ENCODE measurements around the gene ATP2B1. TPM values are rescaled to one million over a fixed set of nuclear protein-coding genes. Genes with fewer than 3 reads are reported as not detected.
"Not testable (repeated sequence)": the region's sequence is repeated elsewhere in the genome, so short reads cannot be mapped to it uniquely, and the experiment has no call there.

ATP2B1 gene
- 56.8 and 158 TPM in 2 replicates for total RNA-seq (ENCODE audit: low replicate concordance)

DNA sequence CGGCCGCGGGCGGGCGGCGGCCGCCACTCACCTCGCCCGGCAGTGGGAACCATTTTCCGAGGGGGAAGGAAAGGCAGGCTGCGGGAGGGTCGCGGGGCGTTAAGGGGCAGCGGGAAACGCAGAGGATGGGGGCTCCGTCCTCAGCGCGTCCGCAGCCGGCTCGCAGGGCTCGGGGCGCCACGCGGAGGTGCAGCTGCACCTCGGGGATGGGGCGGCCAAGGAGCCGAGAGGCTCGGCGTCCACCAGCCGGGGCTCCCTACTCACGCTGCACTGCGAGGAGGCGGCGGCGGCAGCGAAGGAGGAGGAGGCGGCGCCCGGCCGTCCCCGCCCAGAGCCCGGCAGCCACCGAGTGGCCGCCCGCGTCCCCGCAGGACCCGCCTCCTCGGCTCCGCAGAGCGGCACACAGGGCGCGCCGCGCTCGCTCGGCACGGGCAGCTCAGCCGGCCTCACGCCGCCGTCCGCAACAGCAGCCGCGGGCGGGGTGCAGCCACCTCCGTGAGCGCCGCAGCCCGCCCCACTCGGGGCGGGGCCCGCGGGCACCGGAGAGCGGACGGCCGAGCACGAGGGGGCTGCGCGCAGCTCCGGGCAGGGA, at the start of gene ATP2B1:
Gene ATP2B1 (minus strand): TSS at position 274 of the 592 bp plus-strand sequence. CDS start 52,952 bp downstream, outside the sequence.
- TF ChIP-seq, protein P1, sequence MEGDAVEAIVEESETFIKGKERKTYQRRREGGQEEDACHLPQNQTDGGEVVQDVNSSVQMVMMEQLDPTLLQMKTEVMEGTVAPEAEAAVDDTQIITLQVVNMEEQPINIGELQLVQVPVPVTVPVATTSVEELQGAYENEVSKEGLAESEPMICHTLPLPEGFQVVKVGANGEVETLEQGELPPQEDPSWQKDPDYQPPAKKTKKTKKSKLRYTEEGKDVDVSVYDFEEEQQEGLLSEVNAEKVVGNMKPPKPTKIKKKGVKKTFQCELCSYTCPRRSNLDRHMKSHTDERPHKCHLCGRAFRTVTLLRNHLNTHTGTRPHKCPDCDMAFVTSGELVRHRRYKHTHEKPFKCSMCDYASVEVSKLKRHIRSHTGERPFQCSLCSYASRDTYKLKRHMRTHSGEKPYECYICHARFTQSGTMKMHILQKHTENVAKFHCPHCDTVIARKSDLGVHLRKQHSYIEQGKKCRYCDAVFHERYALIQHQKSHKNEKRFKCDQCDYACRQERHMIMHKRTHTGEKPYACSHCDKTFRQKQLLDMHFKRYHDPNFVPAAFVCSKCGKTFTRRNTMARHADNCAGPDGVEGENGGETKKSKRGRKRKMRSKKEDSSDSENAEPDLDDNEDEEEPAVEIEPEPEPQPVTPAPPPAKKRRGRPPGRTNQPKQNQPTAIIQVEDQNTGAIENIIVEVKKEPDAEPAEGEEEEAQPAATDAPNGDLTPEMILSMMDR (IDR thresholded peaks at IDR 0.05; ENCODE audit: insufficient read depth, low read length): peak; percentile 13
- DNase-seq (ENCODE audit: low read depth): peak; percentile 77
- H3K4me3 ChIP-seq (ENCODE audit: low read depth, low read length): peak within 1 kb of the TSS; percentile 87

DNA sequence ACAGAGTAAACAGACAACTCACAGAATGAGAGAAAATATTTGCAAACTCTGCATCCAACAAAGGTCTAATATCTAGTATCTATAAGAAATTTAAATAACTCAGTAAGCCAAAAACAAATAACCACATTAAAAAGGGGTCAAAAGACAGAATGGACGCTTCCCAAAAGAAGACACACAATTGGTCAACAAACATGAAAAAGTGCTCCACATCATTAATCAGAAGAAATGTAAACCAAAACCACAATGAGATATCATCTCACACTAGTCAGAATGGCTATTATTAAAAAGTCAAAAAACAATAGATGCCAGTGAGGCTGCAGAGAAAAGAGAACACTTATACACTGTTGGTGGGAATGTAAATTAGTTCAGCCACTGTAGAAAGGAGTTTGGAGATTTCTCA, 49.3 kb upstream of the ATP2B1 start:
- not testable (repeated sequence) for DNase-seq (ENCODE audit: low read depth); H3K4me3 ChIP-seq (ENCODE audit: low read depth, low read length)

DNA sequence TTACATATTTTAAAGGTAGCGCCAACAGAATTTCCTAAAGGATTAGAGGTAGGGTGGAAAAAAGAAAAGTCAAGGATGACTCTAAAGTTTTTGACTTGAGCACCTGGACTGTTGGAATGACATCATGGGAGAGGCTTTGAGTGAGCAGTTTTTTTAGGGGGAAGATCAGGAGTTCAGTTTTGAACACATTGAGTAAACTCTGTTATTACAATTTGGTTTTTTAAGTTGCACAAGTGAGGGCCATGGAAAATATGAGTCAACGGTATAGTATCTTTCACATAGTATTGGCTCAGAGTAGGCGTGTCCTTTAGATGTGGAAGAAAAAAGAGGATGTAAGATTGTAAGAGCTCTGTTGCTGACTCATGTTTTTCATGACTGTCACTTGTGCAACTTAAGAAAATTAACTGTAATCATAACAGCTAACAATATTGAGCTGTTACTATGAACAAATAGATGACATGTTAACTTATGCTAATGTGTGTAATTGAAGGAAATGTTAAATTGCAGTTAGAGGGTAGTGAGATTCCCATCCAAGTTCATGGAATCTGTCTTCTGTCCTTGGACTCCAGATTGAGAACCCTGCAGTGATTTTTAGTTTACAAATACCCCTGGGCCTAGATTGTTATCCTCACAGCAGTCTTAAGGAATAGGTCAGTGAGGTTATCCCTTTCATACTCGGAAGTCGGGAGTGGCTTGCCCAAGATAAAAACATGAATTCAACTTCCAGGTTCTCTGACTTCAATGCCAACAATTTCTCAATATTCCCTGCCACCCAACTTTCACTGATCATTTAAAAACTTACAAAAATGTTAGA, 48.2 kb upstream of the ATP2B1 start:
- TF ChIP-seq, protein P1 (IDR thresholded peaks at IDR 0.05; ENCODE audit: insufficient read depth, low read length): no peak
- peak; percentile 99 for DNase-seq (ENCODE audit: low read depth)

DNA sequence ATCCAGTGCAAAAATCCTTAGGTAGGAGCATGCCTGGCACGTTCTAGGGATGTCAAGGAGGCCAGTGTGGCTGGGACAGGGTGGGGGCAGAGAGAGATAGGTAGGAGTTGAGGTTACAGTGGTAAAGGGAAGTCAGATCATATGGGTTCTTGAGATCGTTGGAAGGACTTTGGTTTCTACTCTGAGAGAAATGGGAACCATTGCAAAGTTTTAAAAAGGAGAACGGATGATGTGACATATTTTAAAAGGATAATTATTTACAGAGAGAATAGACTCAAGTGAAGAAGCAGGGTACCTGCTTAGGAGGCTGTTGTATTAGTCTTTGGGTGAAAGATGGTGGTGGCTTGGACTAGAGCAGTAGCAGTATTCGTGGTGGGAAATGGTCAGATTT, 47.6 kb upstream of the ATP2B1 start:
- TF ChIP-seq, protein P1 (IDR thresholded peaks at IDR 0.05; ENCODE audit: insufficient read depth, low read length): no peak

More for the DNA sequence above, 48.2 kb upstream of the ATP2B1 start:
- H3K4me3 ChIP-seq (ENCODE audit: low read depth, low read length): no peak overlapping the region

DNA sequence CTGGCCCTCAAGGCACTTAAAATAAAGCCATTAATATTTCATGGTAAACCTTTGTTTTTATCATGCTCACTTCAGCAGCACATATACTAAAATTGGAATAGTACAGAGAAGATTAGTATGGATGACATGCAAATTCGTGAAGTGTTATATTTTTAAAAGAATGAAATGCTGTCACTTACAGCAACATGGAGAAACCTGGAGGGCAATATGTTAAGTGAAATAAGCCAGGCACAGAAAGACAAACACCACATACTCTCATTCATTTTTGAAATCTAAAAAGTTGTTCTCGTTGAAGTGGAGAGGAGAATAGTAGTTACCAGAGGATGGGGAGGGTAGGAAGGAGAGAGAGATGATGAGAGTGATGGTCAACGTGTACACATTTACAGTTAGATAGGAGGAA, 45.4 kb upstream of the ATP2B1 start:
- DNase-seq (ENCODE audit: low read depth): no peak
- TF ChIP-seq, protein P1 (IDR thresholded peaks at IDR 0.05; ENCODE audit: insufficient read depth, low read length): no peak
- H3K4me3 ChIP-seq (ENCODE audit: low read depth, low read length): no peak overlapping the region

More for the DNA sequence above, 47.6 kb upstream of the ATP2B1 start:
- no peak overlapping the region for H3K4me3 ChIP-seq (ENCODE audit: low read depth, low read length)
- no peak for DNase-seq (ENCODE audit: low read depth)

DNA sequence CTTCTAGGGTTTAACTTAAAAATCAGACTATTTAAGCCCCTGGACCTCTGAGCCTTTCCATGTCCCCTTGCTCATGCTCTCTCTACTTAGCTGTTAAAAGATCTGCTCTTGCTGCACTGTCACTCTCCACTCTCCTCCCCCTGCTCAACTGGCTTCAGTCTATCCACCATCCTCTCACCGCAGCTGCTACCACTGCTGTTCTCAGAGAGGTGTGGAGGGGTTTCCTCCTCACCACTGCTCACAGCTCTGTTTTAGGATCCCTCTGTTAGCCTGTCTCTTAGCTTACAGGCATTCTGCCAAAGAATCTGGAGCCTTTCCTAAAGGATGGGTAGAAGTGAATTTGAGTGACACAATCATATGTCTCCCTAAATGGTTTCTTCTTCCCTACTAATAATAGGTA, 43.7 kb upstream of the ATP2B1 start:
- no peak for DNase-seq (ENCODE audit: low read depth)
- TF ChIP-seq, protein P1 (IDR thresholded peaks at IDR 0.05; ENCODE audit: insufficient read depth, low read length): no peak
- H3K4me3 ChIP-seq (ENCODE audit: low read depth, low read length): no peak overlapping the region
